Neural crest cell (in vitro differentiated cells): Measurements from ENCODE around the gene CYP4F3. TPM values are rescaled to one million over a fixed set of nuclear protein-coding genes. Genes with fewer than 3 reads are reported as not detected.

Experiments
- DNase-seq: peaks from one replicate; pipeline ENCODE4 v3.0.0; 2021; ENCODE audit warnings: low read depth, mixed read lengths, low spot score
- H3K27ac Mint-ChIP-seq: one replicate; pipeline ENCODE4 v1.8.0; 2021; ENCODE audit warnings: mild to moderate bottlenecking, mixed read lengths; ENCODE audit not compliant: unreplicated experiment
- H3K27me3 Mint-ChIP-seq: 2 replicates; pipeline ENCODE4 v1.8.0; 2021; ENCODE audit warnings: low read depth, mild to moderate bottlenecking, mixed read lengths
- H3K36me3 Mint-ChIP-seq: 2 replicates; pipeline ENCODE4 v1.8.0; 2021; ENCODE audit warnings: low read depth, mild to moderate bottlenecking, mixed read lengths
- H3K4me1 Mint-ChIP-seq: 2 replicates; pipeline ENCODE4 v1.8.0; 2021; ENCODE audit warnings: mixed read lengths
- H3K4me3 Mint-ChIP-seq: one replicate; pipeline ENCODE4 v1.8.0; 2021; ENCODE audit warnings: mild to moderate bottlenecking, mixed read lengths
- H3K9me3 Mint-ChIP-seq: 2 replicates; pipeline ENCODE4 v1.8.0; 2021; ENCODE audit warnings: mixed read lengths
- CTCF ChIP-seq: fragments of 200-600 bp; sonication (generic); conservative IDR thresholded peaks from 2 replicates; pipeline ENCODE4 v1.5.0; 2021; ENCODE audit warnings: antibody characterized with exemption, mild to moderate bottlenecking
- total RNA-seq: library from RNA; stranded (reverse); gene quantifications from 2 replicates; pipeline ENCODE4 v1.2.1, GENCODE V29; 2021

Gene CYP4F3
- total RNA-seq, 1 donor from 2014 or later = not detected

DNA sequence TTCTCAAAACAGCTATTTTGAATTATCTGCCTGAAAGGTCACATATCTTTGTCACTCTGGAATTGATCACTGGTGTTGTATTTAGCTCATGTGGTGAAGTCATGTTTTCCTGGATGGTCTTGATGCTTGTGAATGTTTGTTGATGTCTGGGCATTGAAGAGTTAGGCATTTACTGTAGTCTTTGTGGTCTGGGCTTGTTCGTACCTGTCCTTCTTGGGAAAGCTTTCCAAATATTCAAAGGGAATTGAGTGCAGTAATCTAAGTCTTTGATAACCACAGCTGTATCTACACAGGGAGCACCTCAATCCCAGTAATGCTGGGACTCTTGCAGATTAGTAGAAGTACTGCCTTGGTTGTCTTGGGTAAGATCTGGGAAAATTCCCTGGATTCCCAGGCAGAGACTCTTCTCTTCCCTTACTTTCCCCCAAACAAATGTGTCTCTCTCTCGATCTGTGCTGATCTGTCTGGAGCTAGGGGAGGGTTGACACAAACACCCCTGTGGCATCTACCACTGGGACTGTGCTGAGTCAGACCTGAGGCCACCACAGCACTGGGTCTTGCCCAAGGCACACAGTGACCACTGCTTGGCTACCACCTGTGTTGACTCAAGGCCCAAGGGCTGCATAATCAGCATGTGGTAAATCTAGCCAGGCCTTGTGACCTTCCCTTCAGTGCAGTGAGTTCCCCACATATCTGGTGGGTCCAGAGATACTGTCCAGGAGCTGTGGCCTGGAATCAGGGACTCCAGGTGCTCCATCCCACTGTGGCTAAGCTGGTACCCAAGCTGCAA is 5.5 kb upstream of the CYP4F3 start:
- H3K4me3 Mint-ChIP-seq = no peak overlapping the region
- H3K27me3 Mint-ChIP-seq = no peaks in the 10 kb centered on the region
- no peaks in the 10 kb centered on the region for H3K36me3 Mint-ChIP-seq
- TF ChIP-seq CTCF = no peak
- H3K4me1 Mint-ChIP-seq = no peaks in the 10 kb centered on the region
- H3K27ac Mint-ChIP-seq = no peak overlapping the region
- no peak for DNase-seq
- peaks cover 7% of the 10 kb centered on the region for H3K9me3 Mint-ChIP-seq

DNA sequence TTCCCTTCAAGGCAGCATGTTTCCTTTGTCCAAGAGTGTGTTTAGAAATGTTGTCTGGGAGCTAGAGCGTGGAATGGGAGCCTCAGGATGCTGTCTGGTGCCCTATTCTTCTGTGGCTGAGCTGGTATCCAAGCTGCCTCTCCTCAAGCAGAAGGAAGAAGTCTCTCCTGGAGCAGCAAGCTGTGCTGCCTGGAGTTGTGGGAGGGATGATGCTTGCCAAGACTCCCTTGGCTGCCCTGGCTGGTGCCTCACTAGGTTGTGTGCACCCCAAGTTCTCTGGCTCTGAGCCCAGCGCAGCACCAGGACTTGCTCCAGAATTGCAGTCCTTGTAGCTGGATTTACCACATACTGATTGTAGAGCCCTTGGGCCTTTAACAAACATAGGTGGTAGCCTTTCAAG is 4.7 kb upstream of the CYP4F3 start:
- peaks cover 5% of the 10 kb centered on the region for H3K9me3 Mint-ChIP-seq
- no peaks in the 10 kb centered on the region for H3K27me3 Mint-ChIP-seq
- no peak overlapping the region for H3K4me3 Mint-ChIP-seq
- TF ChIP-seq CTCF = no peak
- no peak for DNase-seq
- H3K27ac Mint-ChIP-seq = no peak overlapping the region
- no peaks in the 10 kb centered on the region for H3K36me3 Mint-ChIP-seq
- H3K4me1 Mint-ChIP-seq = no peaks in the 10 kb centered on the region

GRCh38 chr19:15639596-15639995 is 1.1 kb upstream of the CYP4F3 start:
- no peaks in the 10 kb centered on the region for H3K27me3 Mint-ChIP-seq
- H3K36me3 Mint-ChIP-seq = peaks cover 10% of the 10 kb centered on the region
- no peak overlapping the region for H3K27ac Mint-ChIP-seq
- peaks cover 20% of the 10 kb centered on the region for H3K9me3 Mint-ChIP-seq
- no peak for TF ChIP-seq CTCF
- H3K4me3 Mint-ChIP-seq = no peak overlapping the region
- no peaks in the 10 kb centered on the region for H3K4me1 Mint-ChIP-seq
- no peak for DNase-seq

GRCh38 chr19:15640904-15641597 is 354 bp downstream of the CYP4F3 start:
- Mint-ChIP-seq H3K4me3 (no peak overlapping the region), H3K27me3 (no peaks in the 10 kb centered on the region), H3K27ac (no peak overlapping the region), H3K4me1 (no peaks in the 10 kb centered on the region), H3K9me3 (peaks cover 25% of the 10 kb centered on the region), H3K36me3 (peaks cover 10% of the 10 kb centered on the region)
- TF ChIP-seq CTCF = no peak
- no peak for DNase-seq

DNA sequence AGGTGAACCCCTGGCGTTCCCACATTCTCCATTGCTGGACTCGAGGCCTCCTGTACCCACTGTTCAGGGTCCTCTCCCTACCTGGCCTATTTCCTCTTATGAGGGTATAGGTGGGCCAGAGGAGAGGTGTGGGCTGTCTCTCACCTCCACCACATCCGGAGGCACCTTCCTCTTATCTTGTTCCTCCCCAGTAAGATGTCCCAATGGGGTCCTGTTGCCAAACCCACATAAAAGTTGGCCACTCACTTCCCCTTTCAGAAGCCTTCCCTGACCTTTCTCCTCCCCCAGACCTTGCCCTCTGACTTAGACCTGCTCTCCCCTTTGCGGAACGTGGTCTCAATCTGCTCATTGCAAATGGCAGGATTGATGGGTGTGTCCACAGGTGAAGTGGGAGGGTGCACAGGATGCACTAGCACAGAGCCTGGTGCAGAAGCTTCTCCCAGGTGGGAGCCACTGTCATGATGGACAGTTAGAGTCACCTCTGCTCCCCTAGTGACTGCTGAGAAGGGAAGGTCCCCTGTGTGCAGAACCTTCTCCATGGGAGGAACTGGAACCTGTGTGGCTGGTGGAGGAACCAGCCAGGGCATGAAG is 1.3 kb downstream of the CYP4F3 start:
- H3K36me3 Mint-ChIP-seq = peaks cover 10% of the 10 kb centered on the region
- H3K27me3 Mint-ChIP-seq = no peaks in the 10 kb centered on the region
- H3K4me1 Mint-ChIP-seq = no peaks in the 10 kb centered on the region
- H3K4me3 Mint-ChIP-seq = no peak overlapping the region
- DNase-seq = no peak
- no peak overlapping the region for H3K27ac Mint-ChIP-seq
- TF ChIP-seq CTCF = no peak
- H3K9me3 Mint-ChIP-seq = peaks cover 30% of the 10 kb centered on the region
